Mesenchymal stem cell (in vitro differentiated cells and primary cell): ENCODE data around the gene MYH11. TPM values are rescaled to one million over a fixed set of nuclear protein-coding genes. Genes with fewer than 3 reads are reported as not detected.
"Not testable (repeated sequence)": the region's sequence is repeated elsewhere in the genome, so short reads cannot be mapped to it uniquely, and the experiment has no call there.

Experiments
- DNase-seq: peaks from one replicate; pipeline ENCODE4 v3.0.0-alpha.2; 2013
- H2AFZ ChIP-seq: one replicate; pipeline ENCODE4 v1.6.1; 2013; ENCODE audit warnings: low read depth, mild to moderate bottlenecking, control low read depth, inconsistent platforms, low read length, moderate library complexity
- H2AK5ac ChIP-seq: 2 replicates; pipeline ENCODE4 v1.6.1; 2013; ENCODE audit warnings: low read length, moderate library complexity, mild to moderate bottlenecking, inconsistent platforms; ENCODE audit not compliant: severe bottlenecking
- H2BK120ac ChIP-seq: one replicate; pipeline ENCODE4 v1.6.1; 2013; ENCODE audit warnings: low read depth, mild to moderate bottlenecking, inconsistent platforms, low read length, moderate library complexity
- H2BK12ac ChIP-seq, 2 experiments: one replicate each; pipeline ENCODE4 v1.6.1; 2013; ENCODE audit warnings: inconsistent platforms in 2 of 2, low read length in 2 of 2, mild to moderate bottlenecking in 2 of 2, moderate library complexity in 2 of 2, control low read depth in 1 of 2
- H2BK15ac ChIP-seq: one replicate; pipeline ENCODE4 v1.6.1; 2013; ENCODE audit warnings: mild to moderate bottlenecking, low read depth, inconsistent platforms; ENCODE audit not compliant: poor library complexity, severe bottlenecking
- H2BK5ac ChIP-seq: 2 replicates; pipeline ENCODE4 v1.6.1; 2013; ENCODE audit warnings: low read depth, mild to moderate bottlenecking, low read length, control low read depth, inconsistent platforms; ENCODE audit not compliant: poor library complexity, severe bottlenecking
- H3K14ac ChIP-seq, 2 experiments: one replicate each; pipeline ENCODE4 v1.6.1; 2013; ENCODE audit warnings: inconsistent platforms in 2 of 2, low read length in 2 of 2, control low read depth in 1 of 2, mild to moderate bottlenecking in 1 of 2, moderate library complexity in 1 of 2
- H3K18ac ChIP-seq, 2 experiments: one replicate each; pipeline ENCODE4 v1.6.1; 2013; ENCODE audit warnings: inconsistent platforms in 2 of 2, low read length in 2 of 2, control low read depth in 1 of 2, low read depth in 1 of 2, mild to moderate bottlenecking in 1 of 2
- H3K23ac ChIP-seq, 2 experiments: one replicate each; pipeline ENCODE4 v1.6.1; 2013; ENCODE audit warnings: inconsistent platforms in 2 of 2, low read length in 2 of 2, mild to moderate bottlenecking in 2 of 2, moderate library complexity in 2 of 2, control low read depth in 1 of 2
- H3K27ac ChIP-seq: 2 replicates; pipeline ENCODE4 v1.5.1; 2013; ENCODE audit warnings: mild to moderate bottlenecking, moderate library complexity, low read length, control low read depth, inconsistent platforms; ENCODE audit not compliant: poor library complexity, severe bottlenecking
- H3K27me3 ChIP-seq, 2 experiments: 2 replicates each; pipeline versions ENCODE4 v1.6.1 to v1.7.0; 2013; ENCODE audit warnings: low read length in 2 of 2, mild to moderate bottlenecking in 2 of 2, moderate library complexity in 2 of 2, control low read depth in 1 of 2, inconsistent platforms in 1 of 2; ENCODE audit not compliant: control insufficient read depth in 1 of 2, insufficient read depth in 1 of 2
- H3K36me3 ChIP-seq, 2 experiments: 2 replicates each; pipeline versions ENCODE4 v1.6.1 to v1.7.0; 2013; ENCODE audit warnings: low read length in 2 of 2, control low read depth in 1 of 2, inconsistent platforms in 1 of 2, low read depth in 1 of 2, mild to moderate bottlenecking in 1 of 2; ENCODE audit not compliant: insufficient read depth in 2 of 2, control insufficient read depth in 1 of 2
- H3K4ac ChIP-seq, 2 experiments: one replicate each; pipeline ENCODE4 v1.6.1; 2013; ENCODE audit warnings: inconsistent platforms in 2 of 2, low read length in 2 of 2, mild to moderate bottlenecking in 2 of 2, moderate library complexity in 2 of 2, control low read depth in 1 of 2, low read depth in 1 of 2
- H3K4me1 ChIP-seq: 2 replicates; pipeline ENCODE4 v1.6.1; 2013; ENCODE audit warnings: low read depth, low read length, control low read depth; ENCODE audit not compliant: control insufficient read depth, insufficient read depth
- H3K4me2 ChIP-seq: 2 replicates; pipeline ENCODE4 v1.6.1; 2013; ENCODE audit warnings: low read length, mild to moderate bottlenecking, inconsistent platforms; ENCODE audit not compliant: poor library complexity, severe bottlenecking
- H3K4me3 ChIP-seq, 2 experiments: 2 replicates each; pipeline versions ENCODE4 v1.5.1 to v1.7.0; 2013; ENCODE audit warnings: low read length in 2 of 2, mild to moderate bottlenecking in 2 of 2, control low read depth in 1 of 2, low read depth in 1 of 2; ENCODE audit not compliant: insufficient read depth in 1 of 2
- H3K79me1 ChIP-seq: replicated peaks from 2 replicates; pipeline ENCODE4 v1.6.1; 2013; ENCODE audit warnings: mild to moderate bottlenecking, control low read depth, low read length, inconsistent platforms; ENCODE audit not compliant: poor library complexity, severe bottlenecking
- H3K9ac ChIP-seq: 2 replicates; pipeline ENCODE4 v1.7.0; 2013; ENCODE audit warnings: mild to moderate bottlenecking, low read length, moderate library complexity
- H3K9me3 ChIP-seq: 2 replicates; pipeline ENCODE4 v1.7.0; 2013; ENCODE audit warnings: mild to moderate bottlenecking, low read length; ENCODE audit not compliant: control insufficient read depth
- H4K8ac ChIP-seq: one replicate; pipeline ENCODE4 v1.6.1; 2013; ENCODE audit warnings: inconsistent platforms, mild to moderate bottlenecking, low read length, moderate library complexity
- H4K91ac ChIP-seq: one replicate; pipeline ENCODE4 v1.6.1; 2013; ENCODE audit warnings: mild to moderate bottlenecking, low read length, inconsistent platforms
- WGBS: methylation state at CpG from one replicate; pipeline ENCODE4 v1.1.7; 2013; ENCODE audit warnings: mixed read lengths; 5-methylcytosine and 5-hydroxymethylcytosine counted together
- small RNA-seq: library from polyadenylated mRNA; stranded (forward); fragments of <200 nt; extraction: miRNeasy Mini kit (QIAGEN cat#:217004); gene quantifications from one replicate; pipeline ENCODE3, GENCODE V24; 2013; ENCODE audit warnings: low read depth

MYH11 gene

DNA sequence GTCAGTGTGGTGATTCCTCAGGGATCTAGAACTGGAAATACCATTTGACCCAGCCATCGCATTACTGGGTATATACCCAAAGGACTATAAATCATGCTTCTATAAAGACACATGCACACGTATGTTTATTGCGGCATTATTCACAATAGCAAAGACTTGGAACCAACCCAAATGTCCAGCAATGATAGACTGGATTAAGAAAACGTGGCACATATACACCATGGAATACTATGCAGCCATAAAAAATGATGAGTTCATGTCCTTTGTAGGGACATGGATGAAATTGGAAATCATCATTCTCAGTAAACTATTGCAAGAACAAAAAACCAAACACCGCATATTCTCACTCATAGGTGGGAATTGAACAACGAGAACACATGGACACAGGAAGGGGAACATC, 201.3 kb downstream of the MYH11 start:
- not testable (repeated sequence) for H3K27ac ChIP-seq, H3K27me3 ChIP-seq, H3K4me1 ChIP-seq, H2AK5ac ChIP-seq, H2BK5ac ChIP-seq, H3K4ac ChIP-seq, H3K4me3 ChIP-seq, H2BK15ac ChIP-seq, H3K9me3 ChIP-seq, H2AFZ ChIP-seq, H3K4me2 ChIP-seq, H2BK12ac ChIP-seq, H4K91ac ChIP-seq, H3K9ac ChIP-seq, H3K14ac ChIP-seq, H2BK120ac ChIP-seq, DNase-seq, H4K8ac ChIP-seq, H3K23ac ChIP-seq, H3K18ac ChIP-seq
- WGBS = no CpG with 5 or more reads among the region's 6 CpGs
- peaks cover 3 to 12% of the 10 kb centered on the region in 2 experiments for H3K36me3 ChIP-seq
- peaks cover 16% of the 10 kb centered on the region for H3K79me1 ChIP-seq

DNA sequence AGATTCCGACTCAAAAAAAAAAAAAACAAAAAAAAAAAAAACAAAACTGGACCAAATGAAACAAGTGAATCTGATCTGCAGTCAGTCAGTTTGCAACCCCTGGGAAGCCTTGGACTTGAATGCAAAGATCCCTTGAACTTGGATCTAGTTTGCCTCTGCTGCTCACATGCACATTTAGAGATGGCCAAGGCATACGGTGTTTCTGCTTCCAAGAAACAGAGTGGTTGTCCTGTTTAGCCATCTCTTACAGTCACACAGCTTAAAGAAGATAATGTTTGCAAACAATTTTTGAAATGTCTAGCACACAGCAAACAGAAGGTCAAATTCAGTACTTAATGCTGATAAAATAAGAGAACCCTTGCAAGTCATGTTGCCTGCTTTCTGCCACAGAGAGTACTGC, 202.2 kb downstream of the MYH11 start:
- Histone ChIP-seq H3K4ac (no peak overlapping the region), H3K18ac (no peak overlapping the region)

DNA sequence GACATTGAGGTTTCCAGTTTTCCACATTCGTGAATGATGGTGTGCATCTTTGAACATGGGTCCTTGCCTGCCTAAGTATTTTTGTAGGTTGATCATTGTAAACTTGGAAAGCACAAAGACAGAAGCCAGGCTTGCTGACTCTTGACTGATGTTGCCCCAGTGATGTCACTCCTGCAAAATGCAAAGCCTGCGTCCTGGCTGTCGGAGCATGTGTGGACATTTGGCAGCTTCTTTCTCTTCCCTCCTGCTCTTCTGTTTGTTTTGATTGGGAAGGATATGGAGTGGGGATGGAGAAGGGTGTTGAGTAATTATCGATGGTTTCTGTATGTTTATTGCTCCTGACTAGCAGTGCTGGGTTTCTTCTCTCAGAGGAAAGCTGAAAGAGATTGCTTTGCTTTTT, 203.6 kb downstream of the MYH11 start:
- Histone ChIP-seq H3K27me3 (no peaks in the 10 kb centered on the region), H3K27ac (peak overlapping the region; percentile 40), H3K14ac (no peak overlapping the region), H3K4me3 (peak overlapping the region in 1 of 2 experiments; percentile 39), H3K4me2 (no peak overlapping the region), H3K9me3 (no peaks in the 10 kb centered on the region), H3K23ac (no peak overlapping the region), H3K18ac (no peak overlapping the region), H2BK120ac (no peak overlapping the region), H2BK5ac (no peak overlapping the region), H4K91ac (no peak overlapping the region), H2BK15ac (no peak overlapping the region), H3K9ac (peak overlapping the region; percentile 57), H3K4ac (no peak overlapping the region), H3K4me1 (peaks cover 3% of the 10 kb centered on the region), H2AK5ac (no peak overlapping the region), H3K79me1 (peaks cover 12% of the 10 kb centered on the region), H4K8ac (no peak overlapping the region), H2BK12ac (no peak overlapping the region), H3K36me3 (peaks cover 3 to 12% of the 10 kb centered on the region in 2 experiments), H2AFZ (no peak overlapping the region)
- 5% methylated on average over 4 of the region's 4 CpGs for WGBS
- DNase-seq = peak; percentile 92

More for the DNA sequence above, 202.2 kb downstream of the MYH11 start:
- Histone ChIP-seq H4K91ac (no peak overlapping the region), H2BK15ac (no peak overlapping the region), H3K4me3 (no peak overlapping the region), H3K27ac (no peak overlapping the region), H2AK5ac (no peak overlapping the region), H4K8ac (no peak overlapping the region), H2AFZ (no peak overlapping the region), H2BK12ac (no peak overlapping the region), H3K14ac (no peak overlapping the region), H3K79me1 (peaks cover 12% of the 10 kb centered on the region), H3K4me2 (no peak overlapping the region), H3K27me3 (no peaks in the 10 kb centered on the region), H2BK120ac (no peak overlapping the region), H3K23ac (no peak overlapping the region), H3K9me3 (no peaks in the 10 kb centered on the region), H3K36me3 (peaks cover 3 to 12% of the 10 kb centered on the region in 2 experiments), H3K4me1 (peaks cover 3% of the 10 kb centered on the region), H3K9ac (no peak overlapping the region), H2BK5ac (no peak overlapping the region)
- WGBS = 100% methylated on average over 2 of the region's 2 CpGs
- DNase-seq = no peak

Small RNA genes within 50 kb of the gene (small RNA-seq; reads per million reads assigned to genes)
- not detected for gene RNU6-213P
